HepG2 (cell line): Measurements from ENCODE around the gene LIPH. TPM values are rescaled to one million over a fixed set of nuclear protein-coding genes. Genes with fewer than 3 reads are reported as not detected.

Experiments used
- ARNTL ChIP-seq: sonication (generic); formaldehyde crosslinking; IDR thresholded peaks from 2 replicates; pipeline ENCODE4 v1.4.0; 2020; ENCODE audit warnings: mild to moderate bottlenecking, missing genetic modification reagents
- ASH2L ChIP-seq: fragments of 300-600, 200-600 bp; sonication (generic); IDR thresholded peaks from 2 replicates; pipeline ENCODE4 v1.7.0; 2017; ENCODE audit warnings: low read depth, mild to moderate bottlenecking, moderate library complexity, mixed read lengths, low read length; ENCODE audit not compliant: insufficient read length
- FOXJ3 ChIP-seq: sonication (generic); formaldehyde crosslinking; IDR thresholded peaks from 2 replicates; pipeline ENCODE4 v1.4.0; 2020; ENCODE audit warnings: missing genetic modification reagents, mild to moderate bottlenecking, borderline replicate concordance
- FOXP4 ChIP-seq: sonication (generic); formaldehyde crosslinking; IDR thresholded peaks from 2 replicates; pipeline ENCODE4 v1.4.0; 2020; ENCODE audit warnings: missing genetic modification reagents
- HNF4A ChIP-seq: sonication (generic); formaldehyde crosslinking; IDR thresholded peaks from 2 replicates; pipeline ENCODE4 v1.4.0; 2020; ENCODE audit warnings: missing genetic modification reagents
- NCOR1 ChIP-seq: fragments of 200-600 bp; sonication (generic); IDR thresholded peaks from 2 replicates; pipeline ENCODE4 v1.7.0; 2017; ENCODE audit warnings: antibody characterized with exemption, low read length, borderline replicate concordance
- NFYC ChIP-seq: IDR thresholded peaks from 2 replicates; pipeline ENCODE4 v1.6.1; 2016; ENCODE audit warnings: missing genetic modification reagents, missing compliant biosample characterization
- PAX8 ChIP-seq: sonication (generic); formaldehyde crosslinking; IDR thresholded peaks from 2 replicates; pipeline ENCODE4 v1.8.0; 2022; ENCODE audit warnings: mild to moderate bottlenecking, missing genetic modification reagents, borderline replicate concordance
- REL ChIP-seq: sonication (generic); formaldehyde crosslinking; conservative IDR thresholded peaks from 2 replicates; pipeline ENCODE4 v1.8.0; 2022; ENCODE audit warnings: mild to moderate bottlenecking, missing genetic modification reagents, moderate library complexity
- RFX5 ChIP-seq: IDR thresholded peaks from 2 replicates; pipeline ENCODE4 v1.6.1; 2011; ENCODE audit warnings: low read depth, low read length, improper control_type of control experiment
- TAF1 ChIP-seq: sonication (generic); formaldehyde crosslinking; IDR thresholded peaks from 2 replicates; pipeline ENCODE4 v1.4.0; 2020; ENCODE audit warnings: missing genetic modification reagents
- TFAP4 ChIP-seq: sonication (generic); IDR thresholded peaks from 2 replicates; pipeline ENCODE4 v1.6.1; 2016; ENCODE audit warnings: low read depth, borderline replicate concordance
- XRCC5 ChIP-seq: fragments of 200-400 bp; formaldehyde crosslinking; optimal IDR thresholded peaks from 2 replicates; pipeline ENCODE3; 2017; ENCODE audit warnings: mild to moderate bottlenecking, low read length
- ZHX2 ChIP-seq, 2 experiments: sonication (generic) in 1 of 2; formaldehyde crosslinking in 1 of 2; IDR thresholded peaks; 2 replicates each; pipeline versions ENCODE4 v1.6.1 to v1.9.0; 2014 to 2022; ENCODE audit warnings: antibody characterized with exemption in 1 of 2, borderline replicate concordance in 1 of 2, inconsistent platforms in 1 of 2, low read depth in 1 of 2, missing genetic modification reagents in 1 of 2
- ZNF180 ChIP-seq: sonication (generic); formaldehyde crosslinking; IDR thresholded peaks from 2 replicates; pipeline ENCODE4 v1.4.0; 2020; ENCODE audit warnings: low read depth, missing genetic modification reagents, borderline replicate concordance
- ZNF207 ChIP-seq: fragments of 450-650 bp; IDR thresholded peaks from 2 replicates; pipeline ENCODE4 v1.6.1; 2016; ENCODE audit warnings: antibody characterized with exemption, borderline replicate concordance
- ZNF350 ChIP-seq: sonication (generic); formaldehyde crosslinking; IDR thresholded peaks from 2 replicates; pipeline ENCODE4 v1.4.0; 2020; ENCODE audit warnings: mild to moderate bottlenecking, low read depth, missing genetic modification reagents, borderline replicate concordance
- polyA plus RNA-seq, 8 experiments: library from polyadenylated mRNA; depleted of rRNA in 3 of 8; stranded (reverse) in 7 of 8; unstranded in 1 of 8; fragments of >200 nt; fragmentation: Illumina TruSeq in 4 of 8; extraction: Trizol in 4 of 8; gene quantifications; 2 replicates each; pipeline versions ENCODE4 v1.2.1 to v1.2.3, GENCODE V29; 2011 to 2016; ENCODE audit warnings: low read depth in 4 of 8, missing spikeins in 1 of 8, mixed read lengths in 1 of 8; ENCODE audit not compliant: insufficient read depth in 1 of 8
- total RNA-seq, 5 experiments: library from RNA; depleted of rRNA; stranded (reverse); fragments of >200 nt; fragmentation: Illumina TruSeq; extraction: Trizol; gene quantifications; 2 replicates each; pipeline ENCODE4 v1.2.3, GENCODE V29; 2016; ENCODE audit warnings: low read depth in 1 of 5
- TF ChIP-seq, protein P1 (sequence below): sonication (generic); formaldehyde crosslinking; IDR thresholded peaks from 2 replicates; pipeline ENCODE4 v1.5.0; 2020; ENCODE audit warnings: missing genetic modification reagents

LIPH gene
- total and polyA plus RNA-seq, 2 of the 13 experiments (the other 11 are each of a cell fraction or from before 2014, with no cell fraction given) = 0.09 to 0.34 TPM

- TF ChIP-seq PAX8 (CRISPR knock-in tag) (peak; percentile 77; the same call in 1 of the 2 replicates), XRCC5 (peak; percentile 39), ZNF207 (no peak), NFYC (CRISPR knock-in tag) (peak; percentile 88), ZNF350 (CRISPR knock-in tag) (peak; percentile 55; the same call in 1 of the 2 replicates), ASH2L (peak; percentile 85), TAF1 (CRISPR knock-in tag) (peak; percentile 65; the same call in 1 of the 2 replicates), TFAP4 (peak; percentile 60; the same call in 1 of the 2 replicates), ARNTL (CRISPR knock-in tag) (peak; percentile 48), ZHX2 (IDR thresholded peaks at IDR 0.05; ENCODE audit: low read depth) (peak; percentile 20; the same call in 1 of the 2 replicates), ZHX2 (CRISPR knock-in tag; IDR thresholded peaks at IDR 0.05; ENCODE audit: borderline replicate concordance) (0 out of 2 replicates have a peak, but pooled peaks have one; percentile 43), FOXP4 (peak; percentile 32; the same call in 1 of the 2 replicates), ZNF180 (CRISPR knock-in tag) (no peak), FOXJ3 (CRISPR knock-in tag) (peak; percentile 50; the same call in 1 of the 2 replicates), NCOR1 (no peak), HNF4A (CRISPR knock-in tag) (0 out of 2 replicates have a peak, but pooled peaks have one; percentile 6), REL (0 out of 2 replicates have a peak, but pooled peaks have one; percentile 68), RFX5 (peak; percentile 98)
- TF ChIP-seq, protein P1, sequence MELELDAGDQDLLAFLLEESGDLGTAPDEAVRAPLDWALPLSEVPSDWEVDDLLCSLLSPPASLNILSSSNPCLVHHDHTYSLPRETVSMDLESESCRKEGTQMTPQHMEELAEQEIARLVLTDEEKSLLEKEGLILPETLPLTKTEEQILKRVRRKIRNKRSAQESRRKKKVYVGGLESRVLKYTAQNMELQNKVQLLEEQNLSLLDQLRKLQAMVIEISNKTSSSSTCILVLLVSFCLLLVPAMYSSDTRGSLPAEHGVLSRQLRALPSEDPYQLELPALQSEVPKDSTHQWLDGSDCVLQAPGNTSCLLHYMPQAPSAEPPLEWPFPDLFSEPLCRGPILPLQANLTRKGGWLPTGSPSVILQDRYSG = 0 out of 2 replicates have a peak, but pooled peaks have one; percentile 58
Observed at GRCh38 chr3:185585859-185586685, 33.7 kb upstream of the LIPH start, which contains the start of gene SENP2 (continued).
